ELR (cell line): ENCODE data around the gene SLC22A6.
"Not testable (repeated sequence)": the region's sequence is repeated elsewhere in the genome, so short reads cannot be mapped to it uniquely, and the experiment has no call there.

Experiments used
- DNase-seq: peaks from one replicate; pipeline ENCODE4 v3.0.0-alpha.2; 2015; ENCODE audit warnings: low read depth

The SLC22A6 gene

GRCh38 chr11:62985041-62985750 lies 429 bp upstream of the SLC22A6 start:
- DNase-seq = no peak

- no peak for DNase-seq
Observed at GRCh38 chr11:62983536-62984199, 1.1 kb downstream of the SLC22A6 start.

- DNase-seq = no peak
Observed at GRCh38 chr11:62981743-62982142, 3.0 kb downstream of the SLC22A6 start.

GRCh38 chr11:62980133-62980760 lies 4.5 kb downstream of the SLC22A6 start:
- DNase-seq = peak; percentile 20

GRCh38 chr11:62976109-62976508 lies 8.7 kb downstream of the SLC22A6 start:
- no peak for DNase-seq

- peak; percentile 27 for DNase-seq
Observed at GRCh38 chr11:62974848-62975522, 9.8 kb downstream of the SLC22A6 start.

- DNase-seq = no peak
Observed at GRCh38 chr11:62965574-62965973, 19.2 kb downstream of the SLC22A6 start.

GRCh38 chr11:62962391-62962790 lies 22.4 kb downstream of the SLC22A6 start:
- no peak for DNase-seq

- DNase-seq = no peak
Observed at GRCh38 chr11:62961017-62961570, 23.7 kb downstream of the SLC22A6 start.

GRCh38 chr11:62959422-62959980 lies 25.3 kb downstream of the SLC22A6 start:
- DNase-seq = no peak

GRCh38 chr11:62958547-62959421 lies 26.0 kb downstream of the SLC22A6 start:
- DNase-seq = peak; percentile 22

GRCh38 chr11:62957147-62957546 lies 27.6 kb downstream of the SLC22A6 start:
- no peak for DNase-seq

- no peak for DNase-seq
Observed at GRCh38 chr11:62954478-62954877, 30.3 kb downstream of the SLC22A6 start.

GRCh38 chr11:62953811-62954210 lies 31.0 kb downstream of the SLC22A6 start:
- DNase-seq = peak; percentile 60

- DNase-seq = no peak
Observed at GRCh38 chr11:62948765-62949320, 35.9 kb downstream of the SLC22A6 start.

GRCh38 chr11:62945538-62945937 lies 39.2 kb downstream of the SLC22A6 start:
- DNase-seq = not testable (repeated sequence)

- not testable (repeated sequence) for DNase-seq
Observed at GRCh38 chr11:62937528-62937927, 47.2 kb downstream of the SLC22A6 start.

GRCh38 chr11:62934496-62934785 lies 50.3 kb downstream of the SLC22A6 start:
- no peak for DNase-seq

- DNase-seq = no peak
Observed at GRCh38 chr11:62933750-62934495, 50.8 kb downstream of the SLC22A6 start.

- no peak for DNase-seq
Observed at GRCh38 chr11:62933285-62933684, 51.5 kb downstream of the SLC22A6 start.
